ENCODE data around the gene PDSS2. TPM values are rescaled to one million over a fixed set of nuclear protein-coding genes. Genes with fewer than 3 reads are reported as not detected.

The PDSS2 gene
- total and polyA plus RNA-seq, 2 of the 8 experiments (the other 6 are each of a cell fraction or from before 2014, with no cell fraction given), result 10.7 to 16.1 TPM

DNA sequence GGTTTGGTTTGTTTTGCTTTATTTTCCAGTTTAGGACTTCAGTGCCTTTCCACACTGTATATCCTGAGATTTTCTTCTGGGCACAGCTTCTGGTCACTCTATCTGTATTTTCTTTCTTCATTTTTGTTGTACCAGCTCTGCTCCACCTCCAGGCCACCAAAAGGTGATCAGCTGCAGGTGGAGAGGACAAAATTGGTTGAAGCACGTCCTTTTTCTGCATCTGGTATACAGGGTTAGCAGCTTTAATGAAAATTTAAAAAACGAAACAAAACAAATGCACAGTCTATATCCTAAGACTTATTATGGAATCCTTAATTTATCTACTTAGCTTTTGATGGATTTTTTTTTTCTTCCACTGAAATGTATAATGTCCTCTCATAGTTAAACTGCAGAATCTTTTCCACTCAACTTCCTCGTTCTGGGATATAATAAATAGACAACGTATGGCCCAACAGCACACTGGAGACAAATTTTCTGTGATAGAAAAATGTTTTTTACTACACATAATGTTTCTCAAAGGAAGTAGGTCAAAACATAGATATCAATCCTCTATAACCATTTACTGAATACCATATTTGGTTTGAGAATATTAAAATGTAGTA, 19.8 kb upstream of the PDSS2 start:
- DNase-seq (ENCODE audit: low read depth in 1 of 2, low spot score in 2 of 2) (no peak), FAIRE-seq (no peak)
- CTCF ChIA-PET (ENCODE audit: partially characterized antibody), result interaction anchor here (2.1 kb wide), 1 partner anchor 20 kb away, joined by 5 read pairs; the partner anchor contains the start of gene PDSS2
- H4K91ac ChIP-seq (replicated peaks; ENCODE audit: insufficient read length, low read length), result no peak overlapping the region
- H4K5ac ChIP-seq (ENCODE audit: insufficient read length, low read depth, low read length), result no peak overlapping the region
- H2AK5ac ChIP-seq (ENCODE audit: low read depth, low read length), result no peak overlapping the region
- no peaks in the 10 kb centered on the region for H3K36me3 ChIP-seq (ENCODE audit: control insufficient read depth in 2 of 4, insufficient read depth in 4 of 4, low read length in 3 of 4)
- no peak overlapping the region for H3K4me2 ChIP-seq (ENCODE audit: insufficient read depth in 1 of 2, low read depth in 2 of 2, low read length in 2 of 2)
- H3K4me1 ChIP-seq (replicated peaks in 1 of 4; ENCODE audit: control insufficient read depth in 3 of 4, insufficient read depth in 4 of 4, low read length in 3 of 4), result no peaks in the 10 kb centered on the region
- H2BK20ac ChIP-seq (ENCODE audit: low read length), result no peak overlapping the region
- H3K79me1 ChIP-seq (ENCODE audit: low read depth, low read length), result no peaks in the 10 kb centered on the region
- no peak overlapping the region for H3K9ac ChIP-seq (replicated peaks in 1 of 4; ENCODE audit: extremely low read depth in 1 of 4, low read depth in 3 of 4, low read length in 3 of 4)
- H3K14ac ChIP-seq (ENCODE audit: insufficient read length), result no peak overlapping the region
- H4K8ac ChIP-seq (ENCODE audit: extremely low read depth, insufficient read depth, low read length), result no peak overlapping the region
- H2AFZ ChIP-seq (ENCODE audit: low read length), result no peak overlapping the region
- no peak overlapping the region for H2BK15ac ChIP-seq (ENCODE audit: low read length)
- no peak overlapping the region for H3K4me3 ChIP-seq (ENCODE audit: extremely low read depth in 1 of 4, insufficient read depth in 2 of 4, low read depth in 3 of 4, low read length in 4 of 4)
- no peak overlapping the region for H2BK12ac ChIP-seq (ENCODE audit: low read depth, low read length)
- H2BK5ac ChIP-seq (ENCODE audit: low read depth, low read length), result no peak overlapping the region
- H3K23ac ChIP-seq (ENCODE audit: insufficient read length), result no peak overlapping the region
- H3K9me3 ChIP-seq (ENCODE audit: insufficient read depth in 2 of 2, low read depth in 1 of 2, low read length in 1 of 2), result no peaks in the 10 kb centered on the region
- H3K4ac ChIP-seq (replicated peaks; ENCODE audit: insufficient read length, low read depth, low read length), result no peak overlapping the region
- 85% methylated on average over 4 of the region's 4 CpGs; no CpG with 5 or more reads in 1 of the 2 experiments for WGBS, 2 experiments (ENCODE audit: extremely low coverage in 1 of 2, insufficient coverage in 1 of 2, insufficient read length in 1 of 2, insufficient replicate concordance in 2 of 2, low coverage in 1 of 2, low lambda C conversion rate in 2 of 2, missing lambda C conversion rate in 1 of 2)
- no peaks in the 10 kb centered on the region for H3K79me2 ChIP-seq (ENCODE audit: control insufficient read depth in 1 of 2, insufficient read depth in 2 of 2, low read length in 2 of 2)
- H2BK120ac ChIP-seq (replicated peaks; ENCODE audit: low read depth, low read length), result no peak overlapping the region
- H4K20me1 ChIP-seq (replicated peaks in 1 of 2; ENCODE audit: control insufficient read depth in 1 of 2, insufficient read depth in 2 of 2, low read length in 2 of 2), result no peaks in the 10 kb centered on the region
- H3K56ac ChIP-seq (replicated peaks; ENCODE audit: insufficient read length, low read depth, low read length), result no peak overlapping the region
- POLR2A ChIA-PET (ENCODE audit: partially characterized antibody), result interaction anchor here (1.9 kb wide), 1 partner anchor 19 kb away, joined by 6 read pairs; the partner anchor contains the start of gene PDSS2
- no peak overlapping the region for H3K27ac ChIP-seq (ENCODE audit: low read depth, low read length)
- no peaks in the 10 kb centered on the region for H3K23me2 ChIP-seq (ENCODE audit: low read depth, low read length)
- H3K27me3 ChIP-seq (replicated peaks in 1 of 4; ENCODE audit: control insufficient read depth in 3 of 4, extremely low read depth in 1 of 4, insufficient read depth in 3 of 4, low read length in 3 of 4), result no peaks in the 10 kb centered on the region
- no peak overlapping the region for H3K18ac ChIP-seq (ENCODE audit: extremely low read depth, low read length)
- TF ChIP-seq KDM4A (IDR thresholded peaks at IDR 0.05; ENCODE audit: low read depth, low read length, severe bottlenecking), result no peak
- TF ChIP-seq HDAC2 (IDR thresholded peaks at IDR 0.05; ENCODE audit: borderline replicate concordance in 1 of 2, low read depth in 2 of 2, low read length in 2 of 2), result no peak
- TF ChIP-seq SRF (IDR thresholded peaks at IDR 0.05; ENCODE audit: low read depth, low read length), result no peak
- no peak for TF ChIP-seq SAP30 (IDR thresholded peaks at IDR 0.05; ENCODE audit: insufficient read depth, insufficient replicate concordance, low read length)
- TF ChIP-seq RFX5 (IDR thresholded peaks at IDR 0.05; ENCODE audit: borderline replicate concordance, low read depth, low read length), result no peak
- no peak for TF ChIP-seq PHF8 (conservative IDR thresholded peaks at IDR 0.05; ENCODE audit: low read depth, low read length)
- TF ChIP-seq MAFK (IDR thresholded peaks at IDR 0.05; ENCODE audit: low read depth, low read length), result no peak
- TF ChIP-seq CBX5 (IDR thresholded peaks at IDR 0.05; ENCODE audit: low read depth, low read length), result no peak
- no peak for TF ChIP-seq KDM5A (IDR thresholded peaks at IDR 0.05; ENCODE audit: low read length)
- no peak for TF ChIP-seq EP300 (IDR thresholded peaks at IDR 0.05; ENCODE audit: borderline replicate concordance in 1 of 2, low read depth in 2 of 2, low read length in 2 of 2)
- TF ChIP-seq YY1 (IDR thresholded peaks at IDR 0.05; ENCODE audit: low read depth, low read length), result no peak
- no peak for TF ChIP-seq SP2 (IDR thresholded peaks at IDR 0.05; ENCODE audit: low read length)
- no peak for TF ChIP-seq SIRT6 (IDR thresholded peaks at IDR 0.05; ENCODE audit: low read length)
- no peak for TF ChIP-seq TAF1 (IDR thresholded peaks at IDR 0.05; ENCODE audit: low read depth, low read length)
